Measurements from ENCODE around the gene NCAPG. TPM values are rescaled to one million over a fixed set of nuclear protein-coding genes. Genes with fewer than 3 reads are reported as not detected.

The NCAPG gene
- total and polyA plus RNA-seq, 9 of the 15 experiments (the other 6 are each of a cell fraction or from before 2014, with no cell fraction given): 25.6 to 102 (median 65.3) TPM

DNA sequence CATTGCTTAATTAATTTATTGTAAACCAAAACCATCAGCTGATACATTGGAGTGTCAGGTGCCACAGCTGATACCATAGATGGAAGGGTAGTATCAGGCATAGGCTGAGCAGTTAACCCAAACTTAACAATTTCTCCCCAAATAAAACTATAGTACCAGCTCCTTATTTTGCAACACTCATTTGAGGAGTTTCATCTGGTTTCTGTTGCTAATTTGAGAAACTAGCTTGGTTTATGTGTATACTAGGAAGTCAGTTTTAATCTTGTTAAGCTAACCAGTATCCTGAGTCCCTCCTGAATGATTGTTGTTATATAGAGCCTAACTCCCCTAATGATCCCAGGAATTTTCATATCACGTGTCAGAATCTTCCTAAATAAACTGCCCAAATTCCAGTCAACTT, 13.0 kb upstream of the NCAPG start:
- Histone ChIP-seq H2AFZ (ENCODE audit: low read depth, low read length) (no peak overlapping the region), H3K9ac (ENCODE audit: insufficient read depth in 1 of 2, low read depth in 2 of 2, low read length in 2 of 2) (no peak overlapping the region), H3K27ac (ENCODE audit: extremely low read depth, low read depth, low read length) (no peak overlapping the region), H4K20me1 (replicated peaks; ENCODE audit: control insufficient read depth, insufficient read depth, low read length) (no peaks in the 10 kb centered on the region), H3K27me3 (ENCODE audit: control insufficient read depth in 2 of 2, insufficient read depth in 2 of 2, low read length in 2 of 2) (no peaks in the 10 kb centered on the region), H3K79me2 (ENCODE audit: control insufficient read depth, insufficient read depth, low read length) (no peaks in the 10 kb centered on the region), H3K36me3 (ENCODE audit: control insufficient read depth, insufficient read depth, low read length) (peaks cover 19% of the 10 kb centered on the region), H3K4me1 (replicated peaks in 1 of 2; ENCODE audit: control insufficient read depth in 2 of 2, insufficient read depth in 2 of 2, low read length in 2 of 2) (no peaks in the 10 kb centered on the region), H3K9me3 (replicated peaks; ENCODE audit: control insufficient read depth, insufficient read depth, low read depth, low read length) (no peaks in the 10 kb centered on the region), H3K4me2 (ENCODE audit: insufficient read depth, low read length) (no peak overlapping the region), H3K9me1 (ENCODE audit: control insufficient read depth, insufficient read depth, low read length) (no peaks in the 10 kb centered on the region), H3K4me3 (no peak overlapping the region)
- no peak for DNase-seq (ENCODE audit: extremely low read depth in 1 of 4, low spot score in 3 of 4)
- POLR2A ChIA-PET: interaction anchor here (0.6 to 2.8 kb wide), 5 partner anchors 9 to 1573 kb away, joined by 3 to 10 read pairs (median 4); partner anchors contain the start of genes DCAF16 and NCAPG
- 94% methylated on average over 1 of the region's 1 CpG for WGBS (ENCODE audit: insufficient coverage, low coverage, missing lambda C conversion rate)
- intact Hi-C loops (cut with micrococcal nuclease): no loop called here
- no peak for FAIRE-seq
- in situ Hi-C loops (cut with MboI): loop anchor here (10.0 kb wide), 1 partner anchor 253 kb away; no protein-coding TSS in a partner anchor
- CTCF ChIA-PET (ENCODE audit: low intra/inter-chr PET ratio): no interaction called here
- ATAC-seq: no peak
- BruUV-seq (replicated peaks): no TSS peak
- TF ChIP-seq HNRNPK (IDR thresholded peaks at IDR 0.05; ENCODE audit: low read depth, low read length, poor library complexity, severe bottlenecking) (no peak), HOXB6 (CRISPR knock-in tag; IDR thresholded peaks at IDR 0.05; ENCODE audit: borderline replicate concordance) (no peak), FOXP1 (CRISPR knock-in tag; IDR thresholded peaks at IDR 0.05) (no peak), TEAD4 (IDR thresholded peaks at IDR 0.05; ENCODE audit: low read length) (no peak), TEAD4 (CRISPR knock-in tag; IDR thresholded peaks at IDR 0.05; ENCODE audit: borderline replicate concordance) (no peak), NBN (IDR thresholded peaks at IDR 0.05; ENCODE audit: low read depth) (no peak), CREB3 (tag; conservative IDR thresholded peaks at IDR 0.05; ENCODE audit: low read depth) (no peak), ZBTB17 (CRISPR knock-in tag; IDR thresholded peaks at IDR 0.05) (no peak), ELF1 (tag; IDR thresholded peaks at IDR 0.05) (no peak), MEF2A (IDR thresholded peaks at IDR 0.05; ENCODE audit: control insufficient read depth, low read depth, low read length) (no peak), ZNF766 (CRISPR knock-in tag; conservative IDR thresholded peaks at IDR 0.05) (no peak), MECOM (CRISPR knock-in tag; IDR thresholded peaks at IDR 0.05) (no peak), FOXJ3 (CRISPR knock-in tag; IDR thresholded peaks at IDR 0.05) (no peak)
- TF ChIP-seq, protein P1, sequence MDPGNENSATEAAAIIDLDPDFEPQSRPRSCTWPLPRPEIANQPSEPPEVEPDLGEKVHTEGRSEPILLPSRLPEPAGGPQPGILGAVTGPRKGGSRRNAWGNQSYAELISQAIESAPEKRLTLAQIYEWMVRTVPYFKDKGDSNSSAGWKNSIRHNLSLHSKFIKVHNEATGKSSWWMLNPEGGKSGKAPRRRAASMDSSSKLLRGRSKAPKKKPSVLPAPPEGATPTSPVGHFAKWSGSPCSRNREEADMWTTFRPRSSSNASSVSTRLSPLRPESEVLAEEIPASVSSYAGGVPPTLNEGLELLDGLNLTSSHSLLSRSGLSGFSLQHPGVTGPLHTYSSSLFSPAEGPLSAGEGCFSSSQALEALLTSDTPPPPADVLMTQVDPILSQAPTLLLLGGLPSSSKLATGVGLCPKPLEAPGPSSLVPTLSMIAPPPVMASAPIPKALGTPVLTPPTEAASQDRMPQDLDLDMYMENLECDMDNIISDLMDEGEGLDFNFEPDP (CRISPR knock-in tag; IDR thresholded peaks at IDR 0.05): no peak
- TF ChIP-seq, protein P2, sequence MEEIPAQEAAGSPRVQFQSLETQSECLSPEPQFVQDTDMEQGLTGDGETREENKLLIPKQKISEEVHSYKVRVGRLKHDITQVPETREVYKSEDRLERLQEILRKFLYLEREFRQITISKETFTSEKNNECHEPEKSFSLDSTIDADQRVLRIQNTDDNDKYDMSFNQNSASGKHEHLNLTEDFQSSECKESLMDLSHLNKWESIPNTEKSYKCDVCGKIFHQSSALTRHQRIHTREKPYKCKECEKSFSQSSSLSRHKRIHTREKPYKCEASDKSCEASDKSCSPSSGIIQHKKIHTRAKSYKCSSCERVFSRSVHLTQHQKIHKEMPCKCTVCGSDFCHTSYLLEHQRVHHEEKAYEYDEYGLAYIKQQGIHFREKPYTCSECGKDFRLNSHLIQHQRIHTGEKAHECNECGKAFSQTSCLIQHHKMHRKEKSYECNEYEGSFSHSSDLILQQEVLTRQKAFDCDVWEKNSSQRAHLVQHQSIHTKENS (CRISPR knock-in tag; IDR thresholded peaks at IDR 0.05): no peak
- TF ChIP-seq, protein P3, sequence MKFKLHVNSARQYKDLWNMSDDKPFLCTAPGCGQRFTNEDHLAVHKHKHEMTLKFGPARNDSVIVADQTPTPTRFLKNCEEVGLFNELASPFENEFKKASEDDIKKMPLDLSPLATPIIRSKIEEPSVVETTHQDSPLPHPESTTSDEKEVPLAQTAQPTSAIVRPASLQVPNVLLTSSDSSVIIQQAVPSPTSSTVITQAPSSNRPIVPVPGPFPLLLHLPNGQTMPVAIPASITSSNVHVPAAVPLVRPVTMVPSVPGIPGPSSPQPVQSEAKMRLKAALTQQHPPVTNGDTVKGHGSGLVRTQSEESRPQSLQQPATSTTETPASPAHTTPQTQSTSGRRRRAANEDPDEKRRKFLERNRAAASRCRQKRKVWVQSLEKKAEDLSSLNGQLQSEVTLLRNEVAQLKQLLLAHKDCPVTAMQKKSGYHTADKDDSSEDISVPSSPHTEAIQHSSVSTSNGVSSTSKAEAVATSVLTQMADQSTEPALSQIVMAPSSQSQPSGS (CRISPR knock-in tag; IDR thresholded peaks at IDR 0.05): no peak

Data from K562 (cell line).